Stimulated activated naive CD8-positive, alpha-beta T cell treated with anti-CD3 and anti-CD28 coated beads, Interleukin-15, Interleukin-2, amounts not matched to agents 100 U/mL and 50 U/mL, for 24 hours (primary cell): ENCODE data around the gene EYS.
"Not testable (repeated sequence)": the region's sequence is repeated elsewhere in the genome, so short reads cannot be mapped to it uniquely, and the experiment has no call there.

Experiments
- ATAC-seq: fragments of 150-1000 bp; cut with Tn5 transposase; one replicate; pipeline ENCODE4 v1.10.0; 2021
- DNase-seq: peaks from one replicate; pipeline ENCODE4 v3.0.0; 2021

EYS gene

DNA sequence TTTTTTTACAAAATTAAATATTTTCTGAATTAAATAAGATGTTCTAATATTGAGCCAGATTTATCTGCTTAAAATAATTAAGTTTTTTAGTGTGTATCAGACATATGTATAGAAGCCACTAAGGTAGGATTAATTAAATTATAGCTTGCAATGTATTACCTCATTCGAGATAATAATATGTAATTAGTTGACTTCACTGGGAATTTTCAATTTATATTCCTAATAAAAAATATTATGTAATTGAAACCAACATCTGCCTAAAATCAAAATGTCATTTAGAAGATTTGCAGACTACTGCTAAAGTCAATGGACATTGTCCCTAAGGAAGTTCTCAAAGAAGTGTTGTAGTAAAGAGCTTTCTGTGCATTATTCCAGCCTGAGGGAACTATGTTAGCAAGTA is 254.7 kb downstream of the EYS start:
- DNase-seq (no peak), ATAC-seq (no peak)

DNA sequence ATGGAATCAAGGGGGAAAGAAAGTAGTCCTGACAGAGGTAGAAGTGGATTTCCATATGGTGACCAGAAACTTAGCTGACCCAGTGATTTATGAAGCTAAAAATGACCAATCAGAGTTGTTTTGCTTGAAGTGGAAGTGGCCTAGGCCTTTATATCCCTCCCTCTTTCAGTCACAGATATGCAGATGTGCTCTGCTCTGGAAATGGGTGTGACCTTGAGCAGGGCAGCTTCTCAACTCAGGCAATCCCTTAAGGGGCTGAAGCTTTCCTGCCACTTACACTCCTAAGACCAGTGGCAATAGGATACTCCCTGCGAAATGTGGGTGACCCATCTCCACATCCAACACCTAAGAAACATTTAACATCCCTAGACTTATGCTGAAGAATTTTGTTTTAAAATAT is 256.6 kb downstream of the EYS start:
- no peak for ATAC-seq
- DNase-seq: no peak

DNA sequence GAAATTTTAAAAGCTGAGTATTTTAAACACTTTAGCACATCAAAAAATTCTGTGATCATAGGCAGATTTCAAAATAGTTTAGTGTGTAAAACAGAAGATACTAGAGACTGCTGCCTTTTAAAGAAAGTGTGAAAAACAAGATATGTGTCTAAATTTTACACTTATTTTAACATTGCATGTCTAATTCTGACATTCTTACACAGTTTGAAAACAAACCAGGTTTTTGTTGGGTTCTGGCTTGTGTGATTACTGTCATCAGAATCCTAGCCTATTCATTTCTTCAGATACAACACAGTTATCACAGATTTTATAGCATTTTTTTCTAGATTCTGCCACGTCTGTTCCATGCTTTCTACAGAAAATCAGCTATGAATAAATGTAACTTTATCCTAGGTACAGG is 257.1 kb downstream of the EYS start:
- no peak for ATAC-seq
- no peak for DNase-seq

DNA sequence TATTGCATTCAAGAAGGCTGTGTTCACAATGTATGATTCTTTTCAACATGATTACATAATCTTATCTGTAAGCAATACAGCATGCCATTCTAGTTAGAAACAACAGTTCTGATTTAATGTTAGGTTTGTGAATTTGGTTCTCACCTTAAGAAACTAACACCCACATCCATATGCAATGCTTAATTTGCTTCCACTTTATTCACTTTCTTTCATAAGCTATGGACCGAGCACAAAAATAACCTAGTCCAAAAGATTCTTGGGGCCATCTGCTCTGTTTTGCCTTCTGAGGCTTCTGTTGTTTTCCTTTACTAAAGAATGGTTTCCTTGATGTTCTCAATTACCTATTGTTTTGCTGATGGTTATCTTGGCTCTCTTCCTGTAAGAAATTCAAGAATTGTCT is 258.2 kb downstream of the EYS start:
- no peak for ATAC-seq
- DNase-seq: no peak

DNA sequence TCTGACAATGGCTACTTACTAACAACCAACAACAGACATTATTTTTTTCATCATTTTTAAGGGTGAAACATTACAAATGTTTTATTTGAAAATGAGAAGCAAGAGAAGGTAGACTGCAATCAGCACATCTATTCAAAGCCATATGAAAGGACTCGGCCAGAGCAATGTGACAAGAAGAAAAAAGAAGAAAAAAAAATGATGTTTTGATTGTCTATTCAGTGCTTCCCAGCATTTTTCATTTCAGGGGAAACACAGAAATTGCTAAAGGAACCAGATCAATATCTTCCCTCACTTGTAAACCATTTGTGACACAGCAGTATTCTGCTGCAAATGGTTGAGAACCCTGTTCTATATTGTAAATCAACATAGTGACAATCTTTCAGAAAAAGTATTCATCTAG is 270.7 kb downstream of the EYS start:
- DNase-seq (no peak), ATAC-seq (no peak)

DNA sequence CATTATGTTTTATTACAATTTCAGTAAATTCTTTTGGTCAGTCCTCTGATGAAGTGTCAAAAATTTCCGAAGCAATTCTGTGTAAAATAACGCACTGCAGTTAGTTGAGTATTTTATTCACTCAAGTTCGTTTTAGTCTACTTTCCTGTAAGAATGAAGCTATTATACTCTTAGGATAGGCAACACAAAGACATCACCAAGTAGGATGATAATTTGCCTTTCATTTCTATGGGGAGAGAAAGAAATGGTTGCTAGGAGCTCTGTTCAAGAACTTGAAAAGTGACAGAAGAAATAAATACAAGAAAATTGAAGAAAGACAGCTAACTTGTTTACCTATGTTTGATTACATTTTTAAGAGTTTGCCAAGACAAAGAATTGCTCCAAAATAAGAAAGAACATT is 290.4 kb downstream of the EYS start:
- ATAC-seq (no peak), DNase-seq (no peak)

DNA sequence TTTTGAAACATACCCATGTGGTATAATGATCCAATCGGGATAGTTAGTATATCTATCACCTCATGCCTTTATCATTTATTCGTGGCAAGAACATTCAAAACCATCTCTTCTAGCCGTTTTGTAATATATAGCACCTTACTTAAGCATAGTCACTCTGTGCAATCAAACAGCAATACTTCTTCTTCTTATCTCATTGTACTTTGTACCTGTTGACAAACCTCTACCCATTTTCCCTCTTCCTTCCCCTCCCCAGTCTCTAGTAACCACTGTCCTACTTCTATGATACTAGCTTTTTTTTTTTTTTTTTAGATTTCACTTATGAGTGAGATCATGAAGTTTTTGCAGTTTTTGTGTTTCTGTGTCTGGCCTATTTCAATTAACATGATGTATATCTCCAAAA is 296.7 kb downstream of the EYS start:
- no peak for ATAC-seq
- no peak for DNase-seq

DNA sequence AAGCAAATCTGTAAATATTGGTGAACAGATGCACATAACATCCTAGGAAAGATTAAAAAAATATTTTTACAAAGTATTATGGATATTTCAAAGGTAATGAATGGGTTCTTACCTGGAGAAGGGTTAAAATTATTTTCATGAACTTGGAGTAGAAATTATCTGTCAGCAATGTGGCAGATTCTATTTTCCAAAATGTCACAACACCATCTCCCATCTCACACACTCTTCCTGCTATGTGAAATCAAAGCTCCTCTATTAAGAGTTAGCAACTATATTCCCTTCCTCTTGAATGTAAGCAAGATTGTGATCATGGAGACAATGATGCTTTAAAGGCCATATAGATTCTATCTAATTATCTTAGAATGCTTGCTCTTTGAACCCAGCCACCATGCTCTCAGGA is 304.5 kb downstream of the EYS start:
- DNase-seq (no peak), ATAC-seq (no peak)

DNA sequence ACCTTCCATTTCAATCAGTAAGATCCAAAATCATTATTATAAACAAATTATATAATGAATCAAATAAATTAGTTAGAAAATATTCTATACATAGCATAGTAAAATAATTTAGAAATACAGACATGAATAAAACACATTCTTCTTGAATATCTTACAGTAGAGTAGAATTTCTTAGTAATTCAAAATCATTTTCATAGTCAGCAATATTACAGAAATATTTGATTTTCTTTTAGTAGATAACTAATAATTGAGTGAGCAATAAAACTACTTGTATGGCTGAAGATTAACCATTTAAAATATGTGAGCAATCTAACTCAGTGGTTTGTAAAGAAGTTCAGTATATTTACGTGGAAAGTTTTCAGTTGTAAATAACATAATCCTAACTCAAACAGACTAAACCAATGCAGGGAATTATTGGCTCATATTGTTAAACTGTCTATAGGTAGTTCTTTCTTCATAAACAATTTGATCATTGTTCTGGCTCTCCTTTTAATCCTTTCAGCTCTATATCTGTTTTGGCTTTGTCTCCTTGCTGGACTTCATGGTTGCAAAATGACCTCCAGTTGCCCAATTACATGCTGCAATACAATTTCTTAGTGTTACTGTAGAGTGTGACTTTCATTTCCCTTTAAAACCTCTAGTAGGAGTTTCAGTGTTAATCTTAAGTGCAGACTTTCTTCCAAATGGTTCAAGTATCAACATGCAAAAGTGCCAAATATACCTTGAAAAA is 307.5 kb downstream of the EYS start:
- no peak for ATAC-seq
- DNase-seq: no peak

DNA sequence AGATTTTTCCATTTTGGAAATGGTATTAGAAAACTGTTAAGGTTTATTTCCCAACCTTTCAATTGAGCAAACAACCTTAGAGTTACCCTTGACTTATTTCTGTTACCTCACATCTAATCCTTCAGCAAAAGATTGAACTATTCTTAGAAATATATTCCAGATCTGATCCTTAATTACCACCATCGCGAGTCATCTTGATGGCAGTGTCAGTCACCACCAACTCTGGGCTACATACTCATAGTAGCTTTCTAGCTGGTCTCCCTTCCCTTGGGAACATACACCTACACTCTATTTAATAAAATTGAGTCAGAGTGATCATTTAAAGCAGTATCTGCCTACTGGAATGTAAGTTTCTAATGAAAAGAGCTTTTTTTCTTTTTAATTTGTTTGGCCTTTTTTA is 308.2 kb downstream of the EYS start:
- ATAC-seq (no peak), DNase-seq (no peak)

DNA sequence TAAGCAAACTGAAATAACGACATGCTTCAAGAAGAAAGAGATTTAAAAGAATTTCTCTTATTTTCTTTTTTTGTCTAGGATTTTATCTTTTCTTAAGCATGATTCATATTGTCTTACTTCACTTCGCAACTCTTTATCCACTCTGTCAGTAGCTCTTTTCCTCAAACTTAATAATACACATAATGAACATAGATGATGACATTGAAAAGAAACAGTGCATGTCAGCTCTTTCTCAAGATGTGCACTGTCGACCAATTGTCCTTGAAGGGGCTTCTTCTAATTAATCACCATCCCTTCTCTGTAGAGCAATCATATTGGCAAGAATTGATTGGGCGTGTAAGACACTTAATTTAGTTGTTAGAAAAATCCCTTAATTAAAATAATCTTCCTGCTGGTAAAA is 356.5 kb downstream of the EYS start:
- ATAC-seq: no peak
- no peak for DNase-seq

DNA sequence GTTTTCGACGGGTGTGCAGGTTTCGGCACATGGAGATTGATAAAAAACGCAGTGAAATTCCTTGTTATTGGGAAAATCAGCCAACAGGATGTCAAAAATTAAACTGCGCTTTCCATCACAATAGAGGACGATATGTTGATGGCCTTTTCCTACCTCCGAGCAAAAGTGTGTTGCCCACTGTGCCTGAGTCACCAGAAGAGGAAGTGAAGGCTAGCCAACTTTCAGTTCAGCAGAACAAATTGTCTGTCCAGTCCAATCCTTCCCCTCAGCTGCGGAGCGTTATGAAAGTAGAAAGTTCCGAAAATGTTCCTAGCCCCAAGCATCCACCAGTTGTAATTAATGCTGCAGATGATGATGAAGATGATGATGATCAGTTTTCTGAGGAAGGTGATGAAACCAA is 404.4 kb downstream of the EYS start:
- not testable (repeated sequence) for ATAC-seq, DNase-seq

DNA sequence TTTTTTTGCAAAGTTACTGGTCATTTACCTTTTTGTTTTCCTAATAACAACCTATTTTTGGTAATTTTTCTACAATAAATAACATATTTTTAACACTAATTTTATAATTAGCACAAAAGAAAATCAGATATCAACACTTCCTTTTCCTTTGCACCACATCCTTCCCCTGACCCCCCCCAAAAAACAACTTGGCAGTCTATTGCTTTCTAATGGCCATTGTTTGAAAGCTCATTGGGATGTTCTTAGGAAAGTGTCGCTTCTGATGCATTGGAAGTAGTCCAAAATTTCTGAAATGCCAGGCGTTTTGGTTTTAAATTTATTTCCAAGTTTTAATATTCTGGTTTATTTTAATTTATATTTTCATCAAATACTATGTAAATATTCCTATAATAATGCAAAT is 407.8 kb downstream of the EYS start:
- ATAC-seq (no peak), DNase-seq (no peak)

DNA sequence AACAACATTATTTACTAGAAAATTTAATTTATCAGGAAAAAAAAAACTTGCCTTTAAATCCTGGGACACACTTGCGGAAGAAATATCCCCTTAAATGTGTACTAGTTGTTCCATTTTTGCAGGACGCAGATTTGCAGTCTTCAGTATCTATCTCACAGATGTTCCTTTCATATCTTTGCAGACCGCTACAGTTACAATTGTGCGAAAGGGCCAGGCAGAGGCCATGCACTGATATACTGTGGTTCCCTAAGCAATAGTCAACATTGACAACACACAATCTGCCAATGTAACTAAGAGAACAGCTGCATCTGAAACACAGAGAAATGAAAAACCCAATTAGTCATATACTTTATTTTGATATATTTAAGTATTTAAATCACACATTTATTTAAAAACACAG is 411.2 kb downstream of the EYS start:
- ATAC-seq (no peak), DNase-seq (no peak)

DNA sequence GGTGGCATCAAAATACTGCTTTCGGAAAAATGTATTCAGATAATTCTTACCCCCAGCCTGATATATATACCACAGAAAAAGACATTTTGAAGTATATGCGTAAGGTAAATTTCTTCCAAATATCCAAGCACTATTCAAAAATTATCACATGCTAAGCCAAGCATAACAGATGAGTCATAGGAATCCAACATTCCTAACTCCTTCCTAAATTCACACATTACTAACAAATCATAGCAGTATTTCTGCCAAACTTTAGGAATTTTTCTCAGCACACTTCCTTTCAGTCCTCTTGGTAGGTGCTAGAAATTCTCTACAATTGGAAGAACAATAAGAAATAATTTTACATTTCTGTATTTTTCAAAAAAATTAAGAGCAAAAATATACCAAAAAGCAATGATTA is 417.5 kb downstream of the EYS start:
- ATAC-seq: no peak
- no peak for DNase-seq

DNA sequence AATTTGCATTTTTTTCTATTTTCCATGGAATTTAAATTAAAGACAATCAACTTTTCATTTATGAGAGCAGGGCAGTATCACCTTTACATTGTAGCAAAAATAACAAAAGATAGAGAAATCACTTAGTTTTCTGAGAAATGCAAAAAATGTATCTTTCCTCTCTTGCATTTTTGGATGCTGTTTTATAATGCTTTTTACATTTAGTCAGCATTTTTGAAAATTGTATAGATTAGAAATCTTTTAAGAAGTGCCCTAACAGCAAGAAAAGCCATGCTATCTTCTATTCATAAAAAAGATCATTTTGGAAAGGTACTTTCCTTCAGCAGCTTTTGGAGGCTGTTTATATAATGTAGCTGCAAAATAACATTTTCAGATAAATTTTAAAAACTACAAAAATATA is 421.8 kb downstream of the EYS start:
- no peak for ATAC-seq

DNA sequence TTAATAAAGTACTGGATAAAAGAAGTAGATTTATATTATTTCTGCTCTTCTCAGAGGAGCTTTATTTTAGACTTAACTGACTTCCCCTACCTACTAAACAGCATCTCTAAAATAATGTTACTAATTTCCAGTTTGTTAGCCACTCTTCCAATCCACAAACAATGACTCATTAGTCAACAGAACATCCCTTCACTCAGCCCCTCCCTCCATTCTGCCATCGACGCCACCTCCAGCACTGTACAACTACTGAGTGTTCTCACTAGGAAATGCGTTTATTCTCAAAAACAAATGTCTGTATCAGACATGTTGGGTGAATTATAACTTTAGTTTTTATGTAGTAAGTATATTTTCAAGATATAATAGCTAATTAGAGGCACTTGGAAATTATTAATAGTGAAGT is 427.0 kb downstream of the EYS start:
- no peak for ATAC-seq

More for the DNA sequence above, 421.8 kb downstream of the EYS start:
- DNase-seq: no peak

DNA sequence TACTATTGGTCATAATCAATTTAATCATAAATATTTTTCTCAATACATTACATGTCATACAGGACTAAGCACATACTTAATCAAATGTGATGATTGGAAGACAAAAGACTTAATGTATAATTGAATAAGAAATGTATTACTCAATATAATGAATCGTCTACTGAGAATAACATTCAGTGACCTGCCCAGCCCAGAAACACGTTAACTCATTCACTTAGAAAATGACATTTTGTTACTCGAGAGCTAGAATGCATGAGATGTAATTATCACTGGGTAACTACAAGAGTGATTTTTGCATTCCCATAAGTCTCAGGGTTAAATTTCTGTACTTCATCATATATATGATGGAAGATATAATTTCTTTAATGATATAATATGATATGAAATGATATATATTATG is 444.8 kb downstream of the EYS start:
- ATAC-seq (no peak), DNase-seq (no peak)

More for the DNA sequence above, 427.0 kb downstream of the EYS start:
- no peak for DNase-seq

DNA sequence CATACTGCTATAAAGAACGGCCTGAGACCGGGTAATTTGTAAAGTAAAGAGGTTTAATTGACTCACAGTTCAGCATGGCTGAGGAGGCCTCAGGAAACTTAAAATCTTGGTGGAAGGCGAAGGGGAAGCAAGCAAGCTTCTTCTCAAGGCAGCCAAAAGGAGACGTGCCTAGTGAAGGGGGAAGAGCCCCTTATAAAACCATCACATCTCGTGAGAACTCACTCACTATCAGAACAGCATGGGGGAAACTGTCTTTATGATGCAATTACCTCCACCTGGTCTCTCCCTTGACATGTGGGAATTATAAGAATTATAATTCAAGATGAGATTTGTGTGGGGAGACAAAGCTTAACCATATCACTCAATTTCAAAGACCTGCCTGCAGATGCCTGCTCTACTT is 447.0 kb downstream of the EYS start:
- no peak for ATAC-seq
- DNase-seq: no peak

DNA sequence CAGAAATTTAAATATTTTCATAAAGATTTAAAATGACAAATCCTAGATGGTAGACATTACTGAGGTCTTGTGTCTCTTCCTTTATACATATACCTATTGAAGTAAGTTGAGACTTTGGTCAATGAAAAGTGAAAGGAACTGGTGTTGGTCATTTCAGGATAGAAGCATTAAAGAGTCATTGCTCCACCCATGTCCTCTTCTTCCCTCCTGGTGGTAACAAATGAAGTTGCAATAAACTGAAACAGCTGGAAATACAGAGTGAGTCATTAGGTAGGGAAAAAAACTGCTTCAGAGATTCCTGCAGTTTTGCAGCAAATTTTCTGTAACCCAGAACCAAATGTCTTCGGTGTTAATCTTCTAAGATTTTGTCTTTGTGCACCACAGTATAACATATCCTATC is 448.0 kb downstream of the EYS start:
- ATAC-seq (no peak), DNase-seq (no peak)

DNA sequence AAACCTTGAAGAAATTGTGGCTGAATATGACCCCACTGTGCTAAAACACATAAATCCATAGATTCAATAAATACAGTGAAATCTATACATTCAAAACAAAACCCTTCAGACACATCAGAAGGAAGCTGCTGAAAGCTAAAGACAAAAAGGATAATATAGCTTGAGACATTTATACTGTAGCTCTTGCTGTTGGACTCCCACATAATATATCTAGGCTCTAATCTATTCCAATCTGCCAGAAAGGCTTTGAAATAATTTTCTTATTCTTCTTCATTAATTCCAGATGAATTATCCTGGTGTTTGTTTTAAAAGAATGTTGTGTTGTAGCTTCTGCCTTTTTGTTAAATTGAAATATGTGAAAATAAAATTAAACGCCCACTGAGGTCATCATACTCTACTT is 454.0 kb downstream of the EYS start:
- no peak for ATAC-seq
- no peak for DNase-seq

DNA sequence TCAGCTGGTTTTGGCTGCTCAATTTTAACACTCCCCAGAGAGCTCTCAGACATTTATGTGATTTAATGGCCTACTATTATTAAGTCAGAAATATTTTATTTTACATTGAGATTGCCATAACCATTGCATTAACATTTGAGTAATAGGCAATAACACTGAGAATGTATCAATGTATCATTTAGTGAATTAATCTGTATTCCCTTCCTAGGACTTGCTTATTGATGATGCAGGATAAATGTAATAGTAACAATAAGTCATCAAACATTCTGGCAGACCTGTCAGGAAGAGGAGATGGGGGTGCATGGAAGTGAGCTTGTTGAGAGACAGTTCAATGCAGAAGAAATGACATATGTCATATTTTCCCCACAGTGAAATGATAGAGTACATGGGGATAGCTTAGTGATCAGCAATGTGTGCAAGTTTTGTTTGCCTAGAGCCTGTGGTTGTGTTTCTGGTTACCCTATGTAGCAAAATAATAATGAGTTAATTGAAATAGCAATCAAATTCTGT is 458.9 kb downstream of the EYS start:
- DNase-seq (no peak), ATAC-seq (no peak)

DNA sequence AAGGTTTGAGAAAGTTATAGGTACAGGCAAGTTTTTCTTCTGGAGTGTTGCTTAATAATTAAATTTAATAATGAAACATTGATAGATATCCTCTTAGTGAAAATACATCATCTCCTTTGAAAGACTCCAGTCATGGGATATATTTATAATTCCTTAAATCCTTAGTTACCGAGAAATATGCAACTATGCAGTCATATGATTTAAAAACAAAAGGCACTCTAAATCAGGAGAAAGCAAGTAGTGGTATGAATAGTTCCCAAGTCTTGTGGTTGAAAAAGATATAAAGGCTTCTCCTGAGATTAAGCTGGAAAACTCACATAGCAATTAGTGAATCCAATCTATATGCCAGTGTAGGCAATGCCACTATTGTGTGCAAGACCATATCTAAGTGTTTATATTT is 475.4 kb downstream of the EYS start:
- DNase-seq (no peak), ATAC-seq (no peak)

DNA sequence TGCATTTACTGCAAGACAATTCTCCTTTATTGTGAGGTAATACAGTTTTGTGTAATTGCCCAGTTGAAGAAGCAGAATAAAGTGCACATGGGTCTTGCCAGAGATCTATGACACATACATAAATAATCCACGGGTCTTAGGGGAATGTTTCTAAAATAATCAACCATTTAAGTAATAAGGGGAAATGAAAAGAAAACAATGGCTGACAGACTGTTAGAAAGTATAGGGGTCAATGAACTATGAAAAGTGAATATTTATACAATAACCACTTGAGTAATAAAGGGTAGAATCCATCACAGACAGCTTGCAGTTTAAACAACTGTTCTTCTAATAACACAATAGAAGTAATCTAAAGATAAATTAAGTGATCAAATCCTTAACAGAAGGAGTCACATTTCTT is 477.2 kb downstream of the EYS start:
- DNase-seq (no peak), ATAC-seq (no peak)

DNA sequence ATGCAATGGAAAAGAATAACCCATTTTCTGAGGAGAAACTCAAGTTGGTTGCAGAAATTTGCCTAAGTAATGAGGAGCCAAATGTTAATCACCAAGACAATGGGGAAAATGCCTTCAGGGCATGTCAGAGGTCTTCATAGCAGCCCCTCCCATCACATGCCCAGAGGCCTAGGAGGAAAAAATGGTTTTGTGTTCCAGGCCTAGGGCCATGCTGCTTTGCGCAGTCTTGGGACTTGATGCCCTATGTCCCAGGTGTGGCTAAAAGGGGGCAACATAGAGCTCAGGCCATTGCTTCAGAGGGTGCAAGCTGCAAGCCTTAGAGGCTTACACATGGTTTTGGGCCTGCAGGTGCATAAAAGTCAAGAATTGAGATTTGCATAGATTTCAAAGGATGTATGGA is 485.9 kb downstream of the EYS start:
- DNase-seq (no peak), ATAC-seq (no peak)
